Activated naive CD4-positive, alpha-beta T cell treated with anti-CD3 and anti-CD28 coated beads, Interleukin-2, amount 50 U/mL, for 72 hours (primary cell): ENCODE data around the gene SRRM2. TPM values are rescaled to one million over a fixed set of nuclear protein-coding genes. Genes with fewer than 3 reads are reported as not detected.
"Not testable (repeated sequence)": the region's sequence is repeated elsewhere in the genome, so short reads cannot be mapped to it uniquely, and the experiment has no call there.

Source experiments
- ATAC-seq, 2 donors: fragments of 150-1000 bp; cut with Tn5 transposase; 2 replicates each; pipeline ENCODE4 v1.10.0; 2021; ENCODE audit warnings: mild to moderate bottlenecking in 2 of 2, moderate library complexity in 2 of 2
- DNase-seq, 2 donors: peaks; one replicate each; pipeline ENCODE4 v3.0.0; 2021 to 2022; ENCODE audit warnings: low spot score in 2 of 2
- H3K27ac Mint-ChIP-seq, 2 donors: one replicate each; pipeline ENCODE4 v1.8.0; 2022; ENCODE audit warnings: mild to moderate bottlenecking in 2 of 2, mixed read lengths in 2 of 2
- H3K36me3 Mint-ChIP-seq, 2 donors: one replicate each; pipeline ENCODE4 v1.8.0; 2022; ENCODE audit warnings: mixed read lengths in 2 of 2
- H3K9me3 Mint-ChIP-seq, 2 donors: one replicate each; pipeline ENCODE4 v1.8.0; 2022; ENCODE audit warnings: mixed read lengths in 2 of 2
- total RNA-seq, 2 donors: library from RNA; stranded (reverse); gene quantifications; one replicate each; pipeline ENCODE4 v1.2.3, GENCODE V29; 2022

The SRRM2 gene
- total RNA-seq, 2 donors from 2014 or later, result 624 to 790 TPM

- peak overlapping the region in 1 of 2 donors; percentile 84 for H3K27ac Mint-ChIP-seq
Measured at GRCh38 chr16:2712063-2712441, 40.4 kb upstream of the SRRM2 start.

GRCh38 chr16:2712546-2712945 is 39.9 kb upstream of the SRRM2 start:
- Mint-ChIP-seq H3K36me3 (no peaks in the 10 kb centered on the region), H3K9me3 (no peaks in the 10 kb centered on the region), H3K27ac (no peak overlapping the region)
- no peak for DNase-seq
- no peak for ATAC-seq

More at GRCh38 chr16:2712063-2712441, 40.4 kb upstream of the SRRM2 start:
- ATAC-seq, result no peak
- Mint-ChIP-seq H3K9me3 (no peaks in the 10 kb centered on the region), H3K36me3 (no peaks in the 10 kb centered on the region)
- no peak for DNase-seq

GRCh38 chr16:2713523-2713922 is 38.9 kb upstream of the SRRM2 start:
- no peak for ATAC-seq
- Mint-ChIP-seq H3K36me3 (no peaks in the 10 kb centered on the region), H3K27ac (no peak overlapping the region), H3K9me3 (no peaks in the 10 kb centered on the region)
- DNase-seq, result no peak

GRCh38 chr16:2713985-2714774 is 38.3 kb upstream of the SRRM2 start:
- Mint-ChIP-seq H3K9me3 (no peaks in the 10 kb centered on the region), H3K36me3 (no peaks in the 10 kb centered on the region), H3K27ac (no peak overlapping the region)
- ATAC-seq, result no peak
- no peak for DNase-seq

- peak in 1 of 2 donors; percentile 1 for ATAC-seq
- Mint-ChIP-seq H3K36me3 (no peaks in the 10 kb centered on the region), H3K9me3 (no peaks in the 10 kb centered on the region), H3K27ac (peak overlapping the region in 1 of 2 donors; percentile 9)
- DNase-seq, result no peak
Measured at GRCh38 chr16:2715064-2715463, 37.4 kb upstream of the SRRM2 start.

- no peaks in the 10 kb centered on the region for H3K9me3 Mint-ChIP-seq
- ATAC-seq (peak; percentile 78 to 89), DNase-seq (peak; percentile 68 to 85)
- H3K36me3 Mint-ChIP-seq, result no peaks in the 10 kb centered on the region
- H3K27ac Mint-ChIP-seq, result no peak overlapping the region
Measured at GRCh38 chr16:2715519-2715918, 36.9 kb upstream of the SRRM2 start.

GRCh38 chr16:2715966-2716885 is 36.2 kb upstream of the SRRM2 start:
- ATAC-seq (no peak), DNase-seq (no peak)
- peak overlapping the region in 1 of 2 donors; percentile 30 for H3K27ac Mint-ChIP-seq
- H3K9me3 Mint-ChIP-seq, result no peaks in the 10 kb centered on the region
- H3K36me3 Mint-ChIP-seq, result no peaks in the 10 kb centered on the region

- no peaks in the 10 kb centered on the region for H3K9me3 Mint-ChIP-seq
- no peak overlapping the region for H3K27ac Mint-ChIP-seq
- DNase-seq (no peak), ATAC-seq (no peak)
- no peaks in the 10 kb centered on the region for H3K36me3 Mint-ChIP-seq
Measured at GRCh38 chr16:2716948-2717347, 35.5 kb upstream of the SRRM2 start.

- no peak for DNase-seq
- Mint-ChIP-seq H3K36me3 (no peaks in the 10 kb centered on the region), H3K9me3 (no peaks in the 10 kb centered on the region), H3K27ac (no peak overlapping the region)
- ATAC-seq, result no peak
Measured at GRCh38 chr16:2717383-2718263, 34.8 kb upstream of the SRRM2 start.

- H3K36me3 Mint-ChIP-seq, result no peaks in the 10 kb centered on the region
- no peaks in the 10 kb centered on the region for H3K9me3 Mint-ChIP-seq
- DNase-seq, result no peak
- no peak for ATAC-seq
- peak overlapping the region in 1 of 2 donors; percentile 80 for H3K27ac Mint-ChIP-seq
Measured at GRCh38 chr16:2719328-2720063, 32.9 kb upstream of the SRRM2 start.

GRCh38 chr16:2720064-2720457 is 32.4 kb upstream of the SRRM2 start, which contains the start of gene PRSS27:
Gene PRSS27, minus strand, starts transcription at chr16:2720224. Its CDS starts 64 bp downstream, at chr16:2720160.
- H3K36me3 Mint-ChIP-seq, result no peaks in the 10 kb centered on the region
- H3K9me3 Mint-ChIP-seq, result no peaks in the 10 kb centered on the region
- peak within 1 kb of the TSS; percentile 80 to 92 for H3K27ac Mint-ChIP-seq
- ATAC-seq (no peak), DNase-seq (no peak)

- peak; percentile 89 to 92 for DNase-seq
- no peaks in the 10 kb centered on the region for H3K36me3 Mint-ChIP-seq
- peak; percentile 91 to 93 for ATAC-seq
- no peaks in the 10 kb centered on the region for H3K9me3 Mint-ChIP-seq
- H3K27ac Mint-ChIP-seq, result peak overlapping the region; percentile 80 to 92
Measured at GRCh38 chr16:2720719-2721633, 31.5 kb upstream of the SRRM2 start.

GRCh38 chr16:2721634-2722173 is 30.7 kb upstream of the SRRM2 start:
- DNase-seq, H3K36me3 Mint-ChIP-seq, ATAC-seq, H3K9me3 Mint-ChIP-seq: not testable (repeated sequence)
- H3K27ac Mint-ChIP-seq, result peak overlapping the region in 1 of 2 donors; percentile 86

GRCh38 chr16:2724088-2724676 is 28.3 kb upstream of the SRRM2 start:
- ATAC-seq, result no peak
- Mint-ChIP-seq H3K36me3 (no peaks in the 10 kb centered on the region), H3K9me3 (no peaks in the 10 kb centered on the region), H3K27ac (no peak overlapping the region)
- DNase-seq, result no peak
